Vagina (tissue), 2 donors: Measurements from ENCODE around the gene BAG5. TPM values are rescaled to one million over a fixed set of nuclear protein-coding genes. Genes with fewer than 3 reads are reported as not detected.

Experiments
- DNase-seq, 2 donors: peaks; one replicate each; pipeline ENCODE4 v3.0.0-alpha.2; 2017; ENCODE audit errors: extremely low spot score in 2 of 2
- H3K27ac ChIP-seq: fragments of 200-600 bp; sonication (generic); one replicate; pipeline ENCODE4 v1.5.1; 2019
- H3K27me3 ChIP-seq: fragments of 200-600 bp; sonication (generic); one replicate; pipeline ENCODE4 v1.5.1; 2019
- H3K36me3 ChIP-seq, 2 donors: fragments of 200-600 bp; sonication (generic); one replicate each; pipeline ENCODE4 v1.5.1; 2017 to 2019
- H3K4me1 ChIP-seq: fragments of 200-600 bp; sonication (generic); one replicate; pipeline ENCODE4 v1.5.1; 2019
- H3K4me3 ChIP-seq, 2 donors: fragments of 200-600 bp; sonication (generic); 1 replicate in 1 of 2; 2 replicates in 1 of 2; pipeline ENCODE4 v1.5.1; 2016 to 2019
- H3K9me3 ChIP-seq: fragments of 200-600 bp; sonication (generic); one replicate; pipeline ENCODE4 v1.5.1; 2019
- CTCF ChIP-seq, 3 experiments: fragments of 450-650 bp in 2 of 3; fragments of 200-600 bp in 1 of 3; sonication (generic) in 1 of 3; IDR thresholded peaks; one replicate each; pipeline ENCODE4 v1.5.1; 2017 to 2019; ENCODE audit warnings: antibody characterized with exemption in 3 of 3, mild to moderate bottlenecking in 2 of 3, moderate library complexity in 2 of 3
- POLR2A ChIP-seq, 2 donors: fragments of 450-650 bp; IDR thresholded peaks; one replicate each; pipeline ENCODE4 v1.6.1; 2017; ENCODE audit warnings: antibody characterized with exemption in 2 of 2, mild to moderate bottlenecking in 2 of 2, moderate library complexity in 2 of 2
- POLR2AphosphoS5 ChIP-seq, 2 donors: sonication (generic); formaldehyde crosslinking; IDR thresholded peaks; one replicate each; pipeline ENCODE4 v1.9.0; 2017; ENCODE audit warnings: antibody characterized with exemption in 2 of 2, mild to moderate bottlenecking in 2 of 2, low read depth in 1 of 2; ENCODE audit not compliant: insufficient read depth in 1 of 2
- intact Hi-C: fragments of 100-400 bp; cut with DNase I; formaldehyde crosslinking; loops from one replicate; pipeline ENCODE4 v1.15.1; 2023
- total RNA-seq: library from RNA; depleted of rRNA; stranded (reverse); fragments of >200 nt; gene quantifications from one replicate; pipeline ENCODE4 v1.2.3, GENCODE V29; 2016

Gene BAG5
- total RNA-seq, 1 donor from 2014 or later: 21.6 TPM

GRCh38 chr14:103563844-103564505 lies 1.5 kb upstream of the BAG5 start:
- H3K27me3 ChIP-seq: no peaks in the 10 kb centered on the region
- no peak overlapping the region for H3K27ac ChIP-seq
- peak overlapping the region; percentile 88 to 91 for H3K4me3 ChIP-seq
- no peak for TF ChIP-seq CTCF (IDR thresholded peaks at IDR 0.05)
- no peak for TF ChIP-seq POLR2A (IDR thresholded peaks at IDR 0.05)
- no peak for TF ChIP-seq POLR2AphosphoS5 (IDR thresholded peaks at IDR 0.05; ENCODE audit: insufficient read depth in 1 of 2, low read depth in 1 of 2)
- DNase-seq: no peak
- H3K36me3 ChIP-seq: peaks cover 0 to 4% of the 10 kb centered on the region in 2 donors
- intact Hi-C loops: no loop called here
- peaks cover 63% of the 10 kb centered on the region for H3K4me1 ChIP-seq
- H3K9me3 ChIP-seq: no peaks in the 10 kb centered on the region

GRCh38 chr14:103563226-103563620 lies 766 bp upstream of the BAG5 start:
- intact Hi-C loops: no loop called here
- DNase-seq: no peak

GRCh38 chr14:103562179-103562428 lies 353 bp downstream of the BAG5 start:
- Histone ChIP-seq H3K36me3 (peaks cover 0 to 11% of the 10 kb centered on the region in 2 donors), H3K27me3 (no peaks in the 10 kb centered on the region), H3K27ac (peak overlapping the region; percentile 94), H3K4me3 (peak overlapping the region; percentile 88 to 91), H3K4me1 (peaks cover 68% of the 10 kb centered on the region), H3K9me3 (no peaks in the 10 kb centered on the region)
- TF ChIP-seq POLR2AphosphoS5 (IDR thresholded peaks at IDR 0.05; ENCODE audit: insufficient read depth in 1 of 2, low read depth in 1 of 2): no peak
- no peak for DNase-seq
- intact Hi-C loops: no loop called here

More at GRCh38 chr14:103563226-103563620, 766 bp upstream of the BAG5 start:
- Histone ChIP-seq H3K27me3 (no peaks in the 10 kb centered on the region), H3K4me3 (peak overlapping the region; percentile 88 to 91), H3K9me3 (no peaks in the 10 kb centered on the region), H3K36me3 (peaks cover 0 to 11% of the 10 kb centered on the region in 2 donors), H3K4me1 (peaks cover 66% of the 10 kb centered on the region), H3K27ac (peak overlapping the region; percentile 94)
- TF ChIP-seq POLR2AphosphoS5 (IDR thresholded peaks at IDR 0.05; ENCODE audit: insufficient read depth in 1 of 2, low read depth in 1 of 2) (no peak), POLR2A (IDR thresholded peaks at IDR 0.05) (no peak), CTCF (IDR thresholded peaks at IDR 0.05) (no peak)

GRCh38 chr14:103561381-103562178 lies 877 bp downstream of the BAG5 start:
- Histone ChIP-seq H3K4me3 (peak overlapping the region; percentile 88 to 91), H3K36me3 (peaks cover 0 to 11% of the 10 kb centered on the region in 2 donors), H3K27me3 (no peaks in the 10 kb centered on the region), H3K4me1 (peaks cover 73% of the 10 kb centered on the region), H3K27ac (peak overlapping the region; percentile 94), H3K9me3 (no peaks in the 10 kb centered on the region)
- no peak for DNase-seq
- intact Hi-C loops: no loop called here
- TF ChIP-seq POLR2A (IDR thresholded peaks at IDR 0.05) (no peak), POLR2AphosphoS5 (IDR thresholded peaks at IDR 0.05; ENCODE audit: insufficient read depth in 1 of 2, low read depth in 1 of 2) (no peak), CTCF (IDR thresholded peaks at IDR 0.05) (no peak)

GRCh38 chr14:103560691-103561090 lies 1.8 kb downstream of the BAG5 start:
- Histone ChIP-seq H3K27me3 (no peaks in the 10 kb centered on the region), H3K4me1 (peaks cover 74% of the 10 kb centered on the region)
- intact Hi-C loops: no loop called here

More at GRCh38 chr14:103560691-103561090, 1.8 kb downstream of the BAG5 start:
- Histone ChIP-seq H3K4me3 (no peak overlapping the region), H3K36me3 (peaks cover 0 to 11% of the 10 kb centered on the region in 2 donors), H3K9me3 (no peaks in the 10 kb centered on the region), H3K27ac (no peak overlapping the region)
- no peak for DNase-seq
- TF ChIP-seq CTCF (IDR thresholded peaks at IDR 0.05): no peak
- no peak for TF ChIP-seq POLR2AphosphoS5 (IDR thresholded peaks at IDR 0.05; ENCODE audit: insufficient read depth in 1 of 2, low read depth in 1 of 2)
- no peak for TF ChIP-seq POLR2A (IDR thresholded peaks at IDR 0.05)
